GM19240 (cell line): ENCODE results near the gene MTHFR.

Experiments
- DNase-seq: peaks from one replicate; pipeline ENCODE4 v3.0.0; 2011; ENCODE audit warnings: low spot score; ENCODE audit not compliant: insufficient read length

Gene MTHFR

DNA sequence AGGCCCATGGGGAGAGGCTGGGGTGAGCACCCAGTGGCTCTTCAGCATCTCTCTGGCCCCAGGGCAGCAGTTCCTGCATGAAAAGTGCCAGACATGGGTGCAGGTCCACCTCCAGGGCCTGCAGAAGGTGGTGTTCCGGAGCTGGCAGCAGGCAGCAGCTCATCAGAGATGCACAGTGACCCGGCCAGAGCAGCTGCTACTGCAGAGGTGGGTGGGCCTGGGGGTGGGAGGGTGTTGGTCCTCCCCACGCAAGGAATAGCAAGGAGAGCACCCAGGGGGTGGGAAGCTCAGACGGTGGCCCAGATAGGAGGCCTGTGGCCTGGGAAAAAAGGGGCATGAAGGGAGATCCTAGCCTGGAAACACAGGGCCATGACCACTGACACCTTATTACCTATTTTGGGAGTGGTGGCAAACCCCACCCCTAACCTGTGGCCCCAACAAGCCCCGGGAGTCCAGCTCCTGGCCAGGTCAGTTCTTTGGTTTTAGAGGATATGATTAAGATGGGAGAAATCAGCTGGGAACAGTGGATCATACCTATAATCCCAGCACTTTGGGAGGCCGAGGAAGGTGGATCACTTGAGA lies 23.5 kb downstream of the MTHFR start:
- no peak for DNase-seq

GRCh38 chr1:11781297-11781696 lies 24.5 kb downstream of the MTHFR start:
- DNase-seq = no peak

DNA sequence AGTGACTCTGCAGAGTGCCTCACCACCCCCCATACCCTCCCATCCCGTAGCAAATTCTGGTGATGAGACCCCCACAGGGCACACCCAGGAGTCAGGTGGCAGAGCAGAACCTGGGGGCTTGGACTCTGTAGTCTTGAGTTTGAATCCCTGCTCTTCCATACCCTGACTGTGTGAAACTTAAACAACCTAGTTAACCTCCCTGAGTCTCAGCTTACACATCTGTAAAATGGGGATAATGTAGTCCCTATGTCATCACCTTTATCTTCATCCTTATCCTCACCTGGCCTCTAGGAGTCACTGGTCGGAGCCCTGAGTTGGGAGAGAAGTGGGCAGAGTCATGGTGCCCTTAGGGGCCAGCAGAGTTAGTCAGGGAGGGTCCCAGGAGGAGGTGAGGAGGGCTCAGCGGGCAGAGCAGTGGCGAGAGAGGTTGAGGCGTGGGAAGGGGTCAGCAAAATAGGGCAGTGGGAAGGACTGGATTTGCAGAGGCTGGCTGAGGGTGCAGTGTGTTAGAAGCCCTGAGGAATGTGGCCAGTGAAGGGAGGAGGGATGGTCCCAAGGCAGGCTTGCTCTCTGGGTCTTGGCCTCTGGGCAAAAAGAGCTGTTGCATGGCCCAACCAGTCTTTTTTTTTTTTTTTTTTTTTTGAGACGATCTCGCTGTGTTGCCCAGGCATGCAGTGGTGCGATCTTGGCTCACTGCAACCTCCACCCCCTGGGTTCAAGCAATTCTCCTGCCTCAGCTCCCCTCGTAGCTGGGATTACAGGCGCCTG lies 25.2 kb downstream of the MTHFR start:
- DNase-seq = no peak

- DNase-seq = no peak
These were observed 25.9 kb downstream of the MTHFR start for GRCh38 chr1:11779715-11780379.

DNA sequence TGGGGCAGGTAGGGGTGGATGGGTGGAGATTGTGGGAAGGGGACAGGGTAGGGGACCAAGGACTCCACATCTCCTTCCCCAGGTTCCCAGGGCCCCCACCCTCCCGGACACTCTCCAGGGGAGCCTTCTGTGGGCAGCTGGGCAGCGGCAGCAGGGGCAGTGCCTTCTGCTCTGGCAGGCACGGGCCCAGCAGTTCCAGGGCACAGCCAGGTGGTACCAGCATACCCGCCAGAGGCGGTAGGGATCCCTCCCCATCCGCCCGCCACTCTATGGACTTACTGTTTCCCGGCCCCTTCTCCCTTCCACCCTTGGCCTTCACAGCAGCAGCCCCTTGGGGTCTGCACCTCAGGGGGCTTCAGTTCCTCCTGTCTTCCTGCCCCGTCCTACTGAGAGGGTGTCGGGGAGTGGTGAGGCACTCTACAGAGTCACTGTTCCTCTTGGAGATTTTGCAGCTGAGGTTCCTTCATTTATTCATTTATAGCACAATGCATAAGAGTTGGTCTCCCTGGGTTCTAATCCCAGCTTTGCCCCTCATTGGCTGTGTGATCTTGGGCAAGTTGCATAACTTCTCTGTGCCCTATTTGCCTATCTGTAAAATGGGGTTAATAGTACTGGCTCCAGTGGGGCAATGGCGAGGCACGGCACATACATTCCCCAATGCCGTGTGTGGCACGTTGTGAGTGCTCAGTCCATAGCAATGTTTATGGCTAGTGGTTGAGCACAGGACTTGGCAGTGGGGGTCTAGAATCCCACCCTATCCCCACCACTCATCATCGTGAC lies 26.7 kb downstream of the MTHFR start:
- no peak for DNase-seq

DNA sequence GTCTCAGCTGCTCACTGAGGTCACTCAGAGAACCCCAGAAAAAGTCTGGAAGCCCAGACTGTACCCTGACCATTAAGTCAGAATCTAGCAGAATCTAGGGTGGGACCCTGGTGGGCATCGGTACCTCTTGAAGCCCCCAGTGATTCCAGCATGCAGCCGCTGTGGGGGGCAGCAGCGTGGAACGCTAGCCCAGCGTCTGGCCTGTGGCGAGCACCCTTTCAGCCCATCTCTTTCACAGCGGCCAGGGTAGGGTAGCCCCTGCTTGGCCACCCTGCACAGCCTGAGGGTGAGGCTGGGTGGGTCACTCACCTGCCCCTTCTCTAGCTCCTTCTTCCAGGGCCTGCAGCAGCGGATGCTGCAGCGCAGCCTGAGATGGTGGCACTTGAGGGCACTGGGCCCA lies 27.4 kb downstream of the MTHFR start:
- no peak for DNase-seq

DNA sequence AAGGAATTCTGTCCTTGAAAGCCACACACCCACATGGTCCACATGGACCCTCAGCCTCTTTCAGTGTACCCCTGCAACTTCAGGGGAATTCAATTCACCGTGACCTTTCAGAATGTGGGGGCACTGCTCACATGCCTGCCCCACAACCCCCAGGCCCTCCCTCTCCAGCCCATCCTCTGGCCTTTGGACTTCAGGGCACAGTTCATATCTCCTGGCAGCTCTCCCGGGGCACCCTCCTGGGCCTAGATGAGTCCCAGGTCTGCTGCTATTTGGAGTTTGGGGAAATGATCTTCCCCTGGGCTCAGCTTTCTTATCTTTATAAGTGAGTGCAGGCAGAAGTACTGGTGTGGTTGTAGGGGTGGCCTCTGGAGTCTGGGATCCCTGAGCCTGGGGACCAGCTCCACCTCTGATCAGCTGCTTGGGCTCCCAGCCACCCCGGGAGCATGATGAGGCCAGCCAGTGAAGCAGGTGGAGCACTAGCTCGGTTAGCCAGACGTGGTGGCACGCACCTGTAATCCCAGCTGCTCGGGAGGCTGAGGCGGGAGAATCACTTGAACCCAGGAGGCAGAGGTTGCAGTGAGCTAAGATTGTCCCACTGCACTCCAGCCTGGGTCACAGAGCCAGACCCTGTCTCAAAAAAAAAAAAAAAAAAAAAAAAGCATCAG lies 28.0 kb downstream of the MTHFR start:
- DNase-seq = no peak

GRCh38 chr1:11774753-11775152 lies 31.0 kb downstream of the MTHFR start:
- no peak for DNase-seq

DNA sequence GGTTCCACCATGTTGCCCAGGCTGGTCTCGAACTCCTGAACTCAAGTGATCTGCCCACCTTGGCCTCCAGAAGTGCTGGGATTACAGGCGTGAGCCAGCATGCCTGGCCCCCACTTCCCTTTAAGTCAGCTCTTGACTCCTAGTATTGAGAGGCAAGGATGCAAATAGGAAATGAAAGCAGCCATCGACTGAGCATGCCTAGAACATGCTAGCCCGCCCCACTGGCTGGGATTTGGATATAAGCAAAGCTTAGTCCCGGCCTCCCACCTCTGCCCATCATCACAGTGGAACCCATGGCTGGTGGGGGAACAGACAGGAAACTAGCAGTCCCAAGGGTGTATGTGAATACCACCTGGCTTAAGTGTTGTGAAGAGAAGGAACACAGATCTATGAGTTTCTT lies 33.3 kb downstream of the MTHFR start:
- no peak for DNase-seq

GRCh38 chr1:11771481-11772043 lies 34.2 kb downstream of the MTHFR start:
- DNase-seq = no peak

DNA sequence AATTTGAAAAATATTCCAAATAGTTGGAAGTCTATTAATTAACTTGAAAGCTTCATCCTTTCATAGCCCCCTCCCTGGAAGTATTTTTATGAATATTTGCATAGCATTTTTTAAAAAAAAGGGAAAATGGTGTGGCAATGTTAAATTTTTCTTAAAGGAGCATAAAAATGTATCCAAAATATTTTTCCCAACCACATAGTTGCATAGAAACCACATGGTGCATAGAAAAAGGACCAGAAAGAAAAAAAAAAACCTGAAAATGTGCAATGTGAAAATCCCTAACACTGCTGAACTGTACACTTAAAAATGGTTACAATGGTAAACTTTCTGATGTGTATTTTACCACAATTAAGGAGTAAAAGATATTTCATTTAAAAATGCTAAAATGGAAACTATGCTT lies 35.8 kb downstream of the MTHFR start:
- DNase-seq = no peak

DNA sequence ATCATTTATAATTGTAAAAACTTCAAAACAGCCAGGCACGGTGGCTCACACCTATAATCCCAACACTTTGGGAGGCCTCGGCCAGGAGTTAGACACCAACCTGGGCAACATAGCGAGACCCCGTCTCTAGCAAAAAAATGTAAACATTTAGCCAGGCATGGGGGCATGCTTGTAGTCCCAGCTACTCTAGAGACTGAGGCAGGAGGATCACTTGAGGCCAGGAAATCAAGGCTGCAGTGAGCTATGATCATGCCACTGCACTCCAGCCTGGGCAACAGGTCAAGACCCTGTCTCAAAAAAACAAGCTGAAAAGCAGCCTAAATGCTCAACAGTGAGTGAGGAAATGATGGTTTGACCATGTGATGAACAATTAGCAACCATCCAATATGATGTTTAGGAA lies 36.5 kb downstream of the MTHFR start:
- DNase-seq = no peak

GRCh38 chr1:11768821-11769220 lies 36.9 kb downstream of the MTHFR start:
- no peak for DNase-seq

DNA sequence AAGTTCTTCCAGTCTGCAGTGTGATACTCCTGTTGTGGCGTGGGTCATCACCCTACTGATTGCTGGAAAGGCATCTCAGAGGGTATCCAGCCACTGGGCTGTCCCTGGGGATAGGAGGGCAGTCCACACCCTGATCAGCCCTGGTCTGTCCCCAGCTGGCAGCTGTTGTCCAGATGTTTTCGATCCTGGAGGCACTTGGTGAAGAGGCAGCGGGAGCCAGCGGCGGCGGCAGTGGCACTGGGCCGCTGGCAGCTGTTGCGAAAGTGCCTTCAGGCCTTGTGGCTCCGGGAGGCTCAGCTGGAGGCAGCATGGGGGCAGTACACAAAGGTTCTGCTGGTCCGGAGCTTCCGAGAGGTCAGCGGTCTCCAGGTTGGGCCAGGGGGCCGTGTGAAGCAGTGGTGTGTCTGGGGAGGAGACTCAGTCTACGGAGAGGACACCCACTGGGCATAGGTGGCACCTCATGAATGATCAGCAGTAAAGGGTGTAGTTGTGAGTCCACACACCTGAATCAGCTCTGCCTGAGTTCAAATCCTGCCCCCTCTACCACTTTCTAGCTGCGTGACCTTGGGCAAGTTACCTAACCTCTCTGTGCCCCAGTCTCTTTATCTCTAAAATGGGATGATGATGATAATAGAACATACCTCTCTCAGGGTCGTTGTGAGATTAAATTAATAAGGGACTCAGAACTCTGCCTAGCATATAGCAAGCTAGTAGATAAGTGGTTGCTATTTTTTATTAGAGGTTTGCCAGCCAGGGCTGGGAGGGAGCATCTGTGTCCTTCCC lies 37.7 kb downstream of the MTHFR start:
- no peak for DNase-seq

DNA sequence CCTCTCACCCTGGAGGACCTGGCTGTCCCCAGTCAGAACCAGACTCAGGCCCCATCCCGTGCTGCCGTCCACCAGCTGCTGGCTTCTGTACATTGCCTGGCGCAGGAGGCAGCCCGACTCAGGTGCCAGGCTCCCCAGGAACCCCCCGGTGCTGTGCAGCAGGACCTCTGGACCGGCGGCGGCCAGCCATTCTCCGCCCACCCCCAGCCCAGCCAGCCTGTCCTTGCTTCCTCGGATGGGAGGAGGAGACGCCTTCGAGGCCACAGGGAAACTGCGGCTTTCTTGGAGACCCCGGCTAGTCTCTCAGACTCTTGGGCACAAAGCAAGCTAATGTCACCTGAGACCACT lies 39.4 kb downstream of the MTHFR start:
- no peak for DNase-seq

DNA sequence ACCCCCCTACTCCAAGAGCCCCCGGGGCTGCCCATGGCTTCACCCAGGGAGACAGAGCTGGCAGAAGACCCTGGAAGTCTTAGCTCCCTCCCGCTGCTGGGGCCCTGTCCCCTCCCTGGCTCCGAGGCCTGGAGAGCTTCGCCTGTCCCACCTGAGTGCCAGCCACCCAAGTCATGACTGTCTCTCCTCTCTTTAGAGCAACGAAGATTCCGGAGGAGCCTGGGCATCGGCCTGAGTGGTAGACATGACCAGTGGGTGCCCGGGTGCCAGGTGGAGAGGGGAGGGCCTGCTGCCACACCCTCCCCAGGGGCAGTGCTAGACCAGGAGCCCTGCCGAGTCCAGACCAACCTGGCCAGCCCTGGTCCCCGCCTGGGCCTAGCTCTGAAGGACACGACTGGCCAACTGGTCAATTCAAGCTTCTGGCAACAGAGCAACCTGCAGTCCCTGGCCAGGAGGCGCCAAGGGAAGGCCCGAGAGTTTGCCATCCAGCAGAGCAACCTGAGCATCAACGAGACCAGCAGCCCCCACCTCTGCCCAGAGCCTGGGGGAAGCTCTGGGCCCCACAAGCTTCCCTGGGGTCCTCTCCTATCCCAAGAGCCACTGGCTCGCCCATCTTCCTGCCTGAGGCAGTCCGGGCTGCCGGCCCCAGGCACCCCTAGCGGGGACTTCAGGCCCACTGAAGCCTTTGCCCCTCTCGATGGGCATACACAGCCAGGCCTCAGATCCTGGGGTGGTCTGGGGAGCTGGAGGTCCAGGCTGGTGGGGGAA lies 39.9 kb downstream of the MTHFR start:
- no peak for DNase-seq

DNA sequence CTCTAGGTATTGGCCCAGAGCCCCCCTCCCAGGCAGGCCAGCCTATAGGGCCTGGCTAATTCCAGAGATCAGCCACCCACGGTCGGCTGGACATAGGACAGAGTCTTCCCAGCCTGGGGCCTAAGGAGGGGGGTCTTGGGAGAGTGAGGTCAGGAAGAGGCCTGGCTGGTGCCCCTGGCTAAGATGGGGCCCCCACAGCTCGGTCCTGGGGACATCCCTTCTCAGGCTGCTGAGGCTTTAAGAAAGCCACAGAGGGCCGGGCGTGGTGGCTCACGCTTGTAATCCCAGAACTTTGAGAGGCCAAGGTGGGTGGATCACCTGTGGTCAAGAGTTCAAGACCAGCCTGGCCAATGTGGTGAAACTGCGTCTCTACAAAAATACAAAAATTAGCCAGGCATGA lies 41.2 kb downstream of the MTHFR start:
- DNase-seq = no peak

- no peak for DNase-seq
These were observed 41.6 kb downstream of the MTHFR start for GRCh38 chr1:11764115-11764514.

DNA sequence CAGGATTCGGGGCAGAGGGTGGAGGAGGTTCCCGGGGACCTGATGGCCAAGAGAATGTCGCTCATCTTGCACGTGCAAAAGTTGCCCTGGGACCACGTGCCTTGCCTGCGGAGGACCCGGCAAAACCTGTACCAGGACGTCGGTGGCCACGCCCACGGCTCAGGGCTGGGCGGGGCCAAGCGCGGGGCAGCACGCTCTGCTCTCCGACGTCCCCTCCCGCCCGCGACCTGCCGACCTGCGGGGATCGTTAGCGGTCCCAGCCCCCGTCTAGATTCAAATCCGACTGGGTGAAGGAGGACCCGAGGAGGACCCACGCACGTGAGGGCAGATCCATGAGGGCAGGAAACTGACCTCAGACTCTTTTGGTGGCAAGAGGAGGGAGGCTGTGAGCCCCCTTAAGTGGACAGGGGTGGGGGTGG lies 43.8 kb downstream of the MTHFR start, which contains the start of gene C1orf167:
Gene C1orf167 (plus strand): TSS at position 206 of the 419 bp plus-strand sequence. CDS start 2,208 bp downstream, outside the sequence.
- no peak for DNase-seq

DNA sequence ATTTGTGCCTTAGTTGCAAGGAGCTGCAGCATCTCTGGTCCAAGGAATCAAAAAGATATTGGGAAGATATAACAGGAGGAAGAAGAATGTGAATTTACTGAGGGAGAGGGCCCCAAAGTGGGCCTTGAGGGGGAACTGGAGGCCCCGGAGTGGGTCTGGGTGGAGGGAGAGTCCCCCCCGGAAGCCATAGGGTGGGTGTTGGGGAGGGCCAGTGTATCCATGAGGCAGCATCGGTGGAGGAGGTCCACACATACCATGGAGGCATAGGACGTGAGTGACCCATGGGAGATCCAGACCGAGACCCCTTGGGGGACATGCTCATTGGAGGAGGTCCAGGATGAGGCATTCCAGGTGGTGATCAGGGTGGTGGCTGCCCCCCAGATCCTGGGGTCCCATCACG lies 44.5 kb downstream of the MTHFR start:
- no peak for DNase-seq
